HepG2 (cell line): ENCODE results near the gene CDC42EP4. TPM values are rescaled to one million over a fixed set of nuclear protein-coding genes. Genes with fewer than 3 reads are reported as not detected.

Experiments
- ATAC-seq: fragments of 200-7000 bp; cut with Tn5 transposase; 3 replicates; pipeline ENCODE4 v1.9.1; 2020; ENCODE audit warnings: mild to moderate bottlenecking, moderate library complexity
- BruUV-seq: library from RNA; stranded (reverse); fragments of 400-500 nt; replicated peaks from 2 replicates; lab custom pipeline; 2021; lab: Mats Ljungman, UMichigan
- CTCF ChIA-PET: fragments of 300-600 bp; formaldehyde crosslinking; extraction: SDS; loops from one replicate; lab custom pipeline; 2021; ENCODE audit warnings: low total read pairs, inconsistent platforms, low intra/inter-chr PET ratio; lab: Yijun Ruan, JAX
- POLR2A ChIA-PET: fragments of 350-600 bp; sonication (Branson Sonifier 250); formaldehyde crosslinking; loops from one replicate; lab custom pipeline; 2020; ENCODE audit warnings: antibody characterized with exemption, inconsistent platforms; lab: Yijun Ruan, JAX
- DNase-seq: peaks from one replicate; pipeline ENCODE4 v3.0.0-alpha.2; 2015; ENCODE audit warnings: low spot score
- FAIRE-seq: peaks from 3 replicates; lab custom pipeline; 2011; peaks lifted over from hg19 to GRCh38; lab: Jason Lieb, UNC
- H2AFZ ChIP-seq: one replicate; pipeline ENCODE4 v1.6.1; 2011; ENCODE audit warnings: low read length, inconsistent platforms
- H3K27ac ChIP-seq: fragments of 300-600 bp; 3 replicates; pipeline ENCODE4 v1.8.0; 2011; ENCODE audit warnings: mixed run types, mild to moderate bottlenecking, mixed read lengths, low read length, inconsistent platforms; ENCODE audit not compliant: insufficient read depth; ENCODE audit errors: extremely low read length
- H3K27me3 ChIP-seq, 2 experiments: fragments of 200-600 bp in 1 of 2; 2 replicates in 1 of 2; 3 replicates in 1 of 2; pipeline versions ENCODE4 v1.6.0 to v1.8.0; 2011; ENCODE audit warnings: low read length in 2 of 2, mild to moderate bottlenecking in 2 of 2, moderate library complexity in 2 of 2, inconsistent platforms in 1 of 2; ENCODE audit not compliant: insufficient read depth in 2 of 2, control insufficient read depth in 1 of 2
- H3K36me3 ChIP-seq, 2 experiments: fragments of 200-600 bp in 1 of 2; replicated peaks in 1 of 2; 2 replicates in 1 of 2; 3 replicates in 1 of 2; pipeline versions ENCODE4 v1.5.1 to v1.8.0; 2011; ENCODE audit warnings: low read length in 2 of 2, inconsistent platforms in 1 of 2; ENCODE audit not compliant: insufficient read depth in 2 of 2, control insufficient read depth in 1 of 2
- H3K4me1 ChIP-seq: 2 replicates; pipeline ENCODE4 v1.5.1; 2012; ENCODE audit warnings: low read length, inconsistent platforms; ENCODE audit not compliant: insufficient read depth
- H3K4me2 ChIP-seq: 2 replicates; pipeline ENCODE4 v1.6.0; 2011; ENCODE audit warnings: low read depth, low read length, inconsistent platforms
- H3K4me3 ChIP-seq, 3 experiments: fragments of 200-600 bp in 1 of 3; sonication (generic), shearing (Covaris generic) in 1 of 3; replicated peaks in 1 of 3; 2 replicates each; pipeline ENCODE4 v1.5.1; 2011 to 2016; ENCODE audit warnings: low read length in 3 of 3, inconsistent platforms in 2 of 3, low read depth in 2 of 3, mild to moderate bottlenecking in 2 of 3, control low read depth in 1 of 3, mixed read lengths in 1 of 3; ENCODE audit not compliant: insufficient read depth in 1 of 3
- H3K79me2 ChIP-seq: one replicate; pipeline ENCODE4 v1.6.1; 2011; ENCODE audit warnings: low read length, inconsistent platforms; ENCODE audit not compliant: insufficient read depth
- H3K9ac ChIP-seq: 2 replicates; pipeline ENCODE4 v1.6.0; 2011; ENCODE audit warnings: mild to moderate bottlenecking, low read depth, low read length, inconsistent platforms; ENCODE audit not compliant: insufficient read depth
- H3K9me3 ChIP-seq: 2 replicates; pipeline ENCODE4 v1.5.1; 2012; ENCODE audit warnings: mild to moderate bottlenecking, low read length
- H4K20me1 ChIP-seq: 2 replicates; pipeline ENCODE4 v1.6.0; 2011; ENCODE audit warnings: inconsistent platforms, mild to moderate bottlenecking, low read length, moderate library complexity; ENCODE audit not compliant: insufficient read depth
- ASH2L ChIP-seq: fragments of 300-600, 200-600 bp; sonication (generic); IDR thresholded peaks from 2 replicates; pipeline ENCODE4 v1.7.0; 2017; ENCODE audit warnings: low read depth, mild to moderate bottlenecking, moderate library complexity, mixed read lengths, low read length; ENCODE audit not compliant: insufficient read length
- BRD4 ChIP-seq: sonication (generic); formaldehyde crosslinking; IDR thresholded peaks from 2 replicates; pipeline ENCODE4 v1.4.0; 2020; ENCODE audit warnings: missing genetic modification reagents
- CEBPB ChIP-seq: IDR thresholded peaks from 2 replicates; pipeline ENCODE4 v1.6.1; 2011; ENCODE audit warnings: low read depth, low read length, improper control_type of control experiment, borderline replicate concordance
- FOXK2 ChIP-seq: fragments of 450-650 bp; IDR thresholded peaks from 2 replicates; pipeline ENCODE4 v1.6.1; 2016
- HNF4A ChIP-seq: sonication (generic); formaldehyde crosslinking; IDR thresholded peaks from 2 replicates; pipeline ENCODE4 v1.4.0; 2020; ENCODE audit warnings: missing genetic modification reagents
- HOXA3 ChIP-seq: sonication (generic); formaldehyde crosslinking; IDR thresholded peaks from 2 replicates; pipeline ENCODE4 v1.5.0; 2020; ENCODE audit warnings: missing genetic modification reagents
- KLF12 ChIP-seq: sonication (generic); formaldehyde crosslinking; IDR thresholded peaks from 2 replicates; pipeline ENCODE4 v1.4.0; 2020; ENCODE audit warnings: missing genetic modification reagents, borderline replicate concordance
- MED8 ChIP-seq: sonication (generic); formaldehyde crosslinking; IDR thresholded peaks from 2 replicates; pipeline ENCODE4 v1.8.1; 2023; ENCODE audit warnings: mild to moderate bottlenecking, missing genetic modification reagents; ENCODE audit not compliant: insufficient replicate concordance
- MTERF4 ChIP-seq: sonication (generic); formaldehyde crosslinking; IDR thresholded peaks from 2 replicates; pipeline ENCODE4 v1.8.0; 2023; ENCODE audit warnings: mild to moderate bottlenecking, missing genetic modification reagents
- MZF1 ChIP-seq: sonication (generic); formaldehyde crosslinking; IDR thresholded peaks from 2 replicates; pipeline ENCODE4 v1.8.1; 2023; ENCODE audit warnings: mild to moderate bottlenecking, missing genetic modification reagents, borderline replicate concordance
- NCOA2 ChIP-seq: sonication (generic); formaldehyde crosslinking; IDR thresholded peaks from 2 replicates; pipeline ENCODE4 v1.8.0; 2022; ENCODE audit warnings: inconsistent platforms
- NFIB ChIP-seq: sonication (generic); formaldehyde crosslinking; IDR thresholded peaks from 2 replicates; pipeline ENCODE4 v1.9.0; 2021; ENCODE audit warnings: missing genetic modification reagents, mild to moderate bottlenecking, borderline replicate concordance
- NFIC ChIP-seq: IDR thresholded peaks from 2 replicates; pipeline ENCODE4 v1.6.1; 2012; ENCODE audit warnings: mild to moderate bottlenecking, low read length, inconsistent platforms
- NR2F6 ChIP-seq, 2 experiments: IDR thresholded peaks; 2 replicates each; pipeline ENCODE4 v1.6.1; 2016; ENCODE audit warnings: antibody characterized with exemption in 1 of 2, mild to moderate bottlenecking in 1 of 2
- SAP130 ChIP-seq: IDR thresholded peaks from 2 replicates; pipeline ENCODE4 v1.6.1; 2016; ENCODE audit warnings: low read depth
- SOX6 ChIP-seq, 2 experiments: fragments of 450-650 bp in 1 of 2; sonication (generic) in 1 of 2; formaldehyde crosslinking in 1 of 2; IDR thresholded peaks; 2 replicates each; pipeline versions ENCODE4 v1.4.0 to v1.6.1; 2017 to 2020; ENCODE audit warnings: antibody characterized with exemption in 1 of 2, mild to moderate bottlenecking in 1 of 2, missing genetic modification reagents in 1 of 2
- ZBTB33 ChIP-seq: sonication (generic); formaldehyde crosslinking; IDR thresholded peaks from 2 replicates; pipeline ENCODE4 v1.4.0; 2020; ENCODE audit warnings: missing genetic modification reagents
- ZBTB38 ChIP-seq: sonication (generic); formaldehyde crosslinking; IDR thresholded peaks from 2 replicates; pipeline ENCODE4 v1.5.1; 2020; ENCODE audit warnings: mild to moderate bottlenecking, missing genetic modification reagents
- ZNF205 ChIP-seq: IDR thresholded peaks from 2 replicates; pipeline ENCODE4 v1.6.1; 2018; ENCODE audit warnings: missing biosample characterization, missing genetic modification reagents
- ZNF749 ChIP-seq: sonication (generic); formaldehyde crosslinking; IDR thresholded peaks from 2 replicates; pipeline ENCODE4 v1.8.0; 2022; ENCODE audit warnings: mild to moderate bottlenecking, missing genetic modification reagents, moderate library complexity, borderline replicate concordance
- ZSCAN30 ChIP-seq: sonication (generic); formaldehyde crosslinking; IDR thresholded peaks from 2 replicates; pipeline ENCODE4 v1.5.0; 2020; ENCODE audit warnings: mild to moderate bottlenecking, missing genetic modification reagents
- WGBS: methylation state at CpG from one replicate; pipeline ENCODE4 v1.1.6; 2017; ENCODE audit warnings: low lambda C conversion rate; 5-methylcytosine and 5-hydroxymethylcytosine counted together
- in situ Hi-C: cut with HindIII; loops from 2 replicates; pipeline ENCODE4 v1.10.0; 2017; ENCODE audit warnings: low pct_unique_long_range_greater_than_20kb; ENCODE audit not compliant: extremely low pct_ligation_motif_present
- intact Hi-C: fragments of 100-400 bp; cut with micrococcal nuclease; formaldehyde crosslinking; loops from one replicate; pipeline ENCODE4 v1.10.0; 2022; ENCODE audit not compliant: unreplicated experiment
- polyA plus RNA-seq, 8 experiments: library from polyadenylated mRNA; depleted of rRNA in 3 of 8; stranded (reverse) in 7 of 8; unstranded in 1 of 8; fragments of >200 nt; fragmentation: Illumina TruSeq in 4 of 8; extraction: Trizol in 4 of 8; gene quantifications; 2 replicates each; pipeline versions ENCODE4 v1.2.1 to v1.2.3, GENCODE V29; 2011 to 2016; ENCODE audit warnings: low read depth in 4 of 8, missing spikeins in 1 of 8, mixed read lengths in 1 of 8; ENCODE audit not compliant: insufficient read depth in 1 of 8
- total RNA-seq, 5 experiments: library from RNA; depleted of rRNA; stranded (reverse); fragments of >200 nt; fragmentation: Illumina TruSeq; extraction: Trizol; gene quantifications; 2 replicates each; pipeline ENCODE4 v1.2.3, GENCODE V29; 2016; ENCODE audit warnings: low read depth in 1 of 5

Gene CDC42EP4
- total and polyA plus RNA-seq, 2 of the 13 experiments (the other 11 are each of a cell fraction or from before 2014, with no cell fraction given) = 19.0 to 54.0 TPM

DNA sequence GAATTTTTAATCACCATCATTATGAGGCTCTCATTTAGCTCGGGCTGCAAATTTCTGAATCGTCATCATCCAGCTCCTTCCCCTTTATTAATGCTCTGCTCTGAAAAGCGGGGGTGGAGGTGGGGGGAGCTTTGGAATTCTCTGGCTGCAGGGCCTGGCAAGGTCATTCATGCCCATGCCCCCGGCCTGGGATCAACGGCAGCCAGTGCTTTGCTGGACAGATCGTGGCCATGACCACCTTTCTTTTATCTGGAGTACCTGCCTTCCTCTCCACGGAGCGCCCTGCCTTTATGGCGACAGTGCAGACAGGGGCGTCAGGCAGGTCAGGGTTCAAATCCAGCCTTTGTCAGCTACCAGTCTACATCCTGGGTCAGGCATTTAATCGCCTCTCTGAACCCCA, 45.0 kb downstream of the CDC42EP4 start (continued):
- TF ChIP-seq KLF12 (CRISPR knock-in tag) = no peak
- TF ChIP-seq FOXK2 = no peak
- no peak for TF ChIP-seq MED8
- no peak for TF ChIP-seq ASH2L

- Histone ChIP-seq H3K27me3 (no peaks in the 10 kb centered on the region), H2AFZ (no peak overlapping the region), H3K36me3 (no peaks in the 10 kb centered on the region), H3K4me2 (no peak overlapping the region), H4K20me1 (no peaks in the 10 kb centered on the region), H3K9me3 (0 out of 2 replicates have a peak, but pooled peaks cover 4% of the 10 kb centered on the region), H3K9ac (no peak overlapping the region), H3K79me2 (no peaks in the 10 kb centered on the region), H3K4me3 (no peak overlapping the region), H3K4me1 (peaks cover 86% of the 10 kb centered on the region), H3K27ac (peak overlapping the region; percentile 10)
- intact Hi-C loops = no loop called here
- ChIA-PET POLR2A (interaction anchor here (0.8 to 1.9 kb wide), 6 partner anchors 33 to 100 kb away, joined by 3 to 11 read pairs (median 4); partner anchors contain the start of gene CDC42EP4), CTCF (no interaction called here)
- FAIRE-seq = peak; percentile 37
- DNase-seq = peak; percentile 61
- WGBS = 82% methylated on average over 24 of the region's 24 CpGs
- no TSS peak for BruUV-seq
- in situ Hi-C loops = no loop called here
- no peak for ATAC-seq
- 0 out of 2 replicates have a peak, but pooled peaks have one; percentile 8 for TF ChIP-seq ZBTB38 (CRISPR knock-in tag)
- no peak for TF ChIP-seq ZNF749 (CRISPR knock-in tag)
- no peak for TF ChIP-seq MTERF4 (CRISPR knock-in tag)
- 0 out of 2 replicates have a peak, but pooled peaks have one; percentile 49 for TF ChIP-seq NFIB
- peak; percentile 34; the same call in 1 of the 2 replicates for TF ChIP-seq ZBTB33 (CRISPR knock-in tag)
- TF ChIP-seq NR2F6 (IDR thresholded peaks at IDR 0.05) = peak; percentile 66
- peak; percentile 77 for TF ChIP-seq NR2F6 (CRISPR knock-in tag; IDR thresholded peaks at IDR 0.05)
- TF ChIP-seq CEBPB = peak; percentile 64
- TF ChIP-seq SAP130 (CRISPR knock-in tag) = 0 out of 2 replicates have a peak, but pooled peaks have one; percentile 16
- TF ChIP-seq HNF4A = peak; percentile 59
- peak; percentile 41; the same call in 1 of the 2 replicates for TF ChIP-seq HOXA3
- no peak for TF ChIP-seq ZSCAN30 (CRISPR knock-in tag)
- TF ChIP-seq MZF1 (CRISPR knock-in tag) = no peak
- peak; percentile 52; the same call in 1 of the 2 replicates for TF ChIP-seq NCOA2 (CRISPR knock-in tag)
- no peak for TF ChIP-seq BRD4 (CRISPR knock-in tag)
- TF ChIP-seq ZNF205 (CRISPR knock-in tag) = no peak
- TF ChIP-seq NFIC = no peak
- TF ChIP-seq SOX6 (IDR thresholded peaks at IDR 0.05) = no peak
- no peak for TF ChIP-seq SOX6 (CRISPR knock-in tag; IDR thresholded peaks at IDR 0.05)
These were observed 45.9 kb downstream of the CDC42EP4 start for GRCh38 chr17:73265646-73266640.
